Left kidney (tissue), 2 donors: ENCODE data around the gene ALX4. TPM values are rescaled to one million over a fixed set of nuclear protein-coding genes. Genes with fewer than 3 reads are reported as not detected.

Source experiments
- DNase-seq: peaks from one replicate; pipeline ENCODE4 v3.0.0-alpha.2; 2013
- polyA plus RNA-seq: library from polyadenylated mRNA; unstranded; fragments of 120-200 nt; gene quantifications from one replicate; pipeline ENCODE4 v1.2.1, GENCODE V29; 2013; ENCODE audit not compliant: insufficient read length

Gene ALX4
- polyA plus RNA-seq, 1 donor = 0.20 TPM

GRCh38 chr11:44315947-44316658 is 6.2 kb upstream of the ALX4 start:
- DNase-seq = no peak

DNA sequence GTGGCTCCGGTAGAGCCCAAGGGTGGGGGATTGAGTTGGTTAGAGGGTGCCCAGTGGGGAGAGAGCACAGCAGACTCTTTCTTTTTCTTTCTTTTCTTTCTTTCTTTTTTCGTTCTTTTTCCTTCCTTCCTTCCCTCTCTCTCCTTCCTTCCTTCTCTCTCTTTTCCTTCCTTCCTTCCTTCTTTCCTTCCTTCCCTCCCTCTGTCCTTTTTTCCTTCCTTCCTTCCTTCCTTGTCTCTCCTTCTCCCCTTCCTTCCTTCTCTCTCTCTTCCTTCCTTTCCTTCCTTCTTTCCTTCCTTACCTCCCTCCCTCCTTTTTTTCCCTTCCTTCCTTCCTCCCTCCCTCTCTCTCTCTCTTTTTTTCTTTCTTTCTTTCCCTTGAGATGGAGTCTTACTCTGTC is 4.8 kb upstream of the ALX4 start:
- DNase-seq = no peak

DNA sequence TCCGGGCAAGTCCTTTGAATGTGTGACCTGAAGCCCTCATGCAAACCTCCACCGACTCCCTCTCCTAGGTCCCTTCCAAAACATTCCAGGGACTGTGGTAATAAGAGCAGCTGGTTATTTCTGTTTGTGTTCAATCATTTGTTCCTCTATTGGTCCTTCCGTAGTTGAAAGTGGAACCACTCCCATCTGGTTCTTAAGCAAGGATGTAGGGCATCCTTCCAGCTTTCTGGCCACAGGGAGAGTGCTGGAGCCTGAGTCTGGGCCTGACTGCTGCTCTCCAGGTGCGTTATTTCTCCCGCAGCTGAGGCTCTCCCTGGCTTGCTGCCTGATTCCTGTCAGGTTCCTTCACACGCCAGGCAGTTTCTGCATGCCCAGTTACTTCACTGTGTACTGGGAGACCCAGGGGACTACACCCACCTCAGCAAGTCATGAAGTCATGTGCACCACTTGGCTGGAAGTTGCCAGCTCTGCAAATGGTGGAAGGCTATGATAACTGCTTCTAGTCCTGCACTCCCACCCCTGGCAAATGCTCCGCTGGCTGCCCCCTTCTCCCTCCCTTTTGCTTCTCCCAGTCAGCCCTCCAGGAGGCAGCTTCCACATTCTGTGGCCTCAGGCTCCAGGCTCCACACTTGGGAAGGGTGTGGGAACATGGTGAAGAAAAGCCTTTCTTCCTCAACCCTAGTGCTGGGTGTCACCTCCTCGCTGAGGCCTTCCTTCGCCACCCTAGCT is 4.0 kb upstream of the ALX4 start:
- DNase-seq = no peak

DNA sequence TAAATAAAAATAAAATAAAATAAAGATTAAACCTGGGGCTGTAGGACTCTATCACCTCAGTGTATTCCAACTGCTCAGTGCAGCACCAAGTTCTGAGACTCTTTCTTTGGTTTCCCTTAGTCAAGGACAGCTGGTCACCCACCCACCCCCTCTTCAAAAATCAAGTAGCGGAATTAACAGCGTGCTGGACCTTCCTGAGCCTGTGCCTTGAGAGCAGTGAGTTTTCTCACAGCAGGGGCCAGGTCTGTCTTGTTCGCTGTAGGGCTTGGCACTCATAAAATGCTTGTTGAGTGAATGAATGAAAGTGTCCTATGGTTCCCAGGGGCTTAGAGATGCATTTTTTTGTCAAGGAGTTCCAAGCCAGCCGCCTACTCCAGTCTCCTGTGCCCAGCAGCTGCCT is 2.9 kb upstream of the ALX4 start:
- no peak for DNase-seq

- no peak for DNase-seq
These were observed 1.7 kb upstream of the ALX4 start for GRCh38 chr11:44311339-44312261.

DNA sequence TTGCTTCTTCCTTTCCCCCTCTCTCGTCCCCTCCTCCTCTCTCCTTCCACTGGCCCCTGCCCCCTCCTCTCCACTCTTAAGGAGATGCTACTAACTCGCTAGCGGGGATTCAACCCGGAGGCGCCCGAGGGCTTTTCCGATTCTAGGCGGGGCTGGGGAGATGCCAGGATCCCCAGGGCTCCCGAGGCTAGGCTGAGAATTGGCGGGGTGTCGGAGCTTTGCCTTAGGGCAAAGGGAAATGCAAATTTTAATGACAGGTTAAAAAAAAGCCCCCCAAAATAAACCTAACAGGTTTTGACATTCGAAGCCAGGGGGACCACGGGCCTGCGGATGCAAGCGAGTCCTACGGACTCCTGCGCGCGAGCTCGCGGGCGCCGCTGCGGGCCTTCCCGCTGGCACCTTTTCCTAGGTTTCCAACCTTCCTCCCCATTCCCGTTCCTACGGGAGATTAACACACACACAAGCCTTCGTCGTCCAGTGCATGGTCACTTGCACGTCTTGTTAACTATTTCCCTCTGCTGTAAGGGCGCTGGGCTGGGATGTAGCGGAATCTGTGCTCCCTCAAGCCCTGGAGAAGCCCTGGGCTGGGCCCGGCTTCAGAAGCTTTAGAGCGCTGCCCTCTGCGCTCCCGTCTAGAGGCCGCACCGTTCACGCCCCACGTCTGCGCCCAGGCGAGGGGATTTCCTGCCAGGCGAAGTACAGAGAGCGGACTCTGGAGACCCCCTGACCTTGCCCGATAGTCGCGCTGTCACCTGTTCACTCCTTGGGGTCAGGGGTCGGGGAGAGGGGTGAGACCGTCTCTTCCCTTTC is 729 bp upstream of the ALX4 start:
- DNase-seq = no peak

DNA sequence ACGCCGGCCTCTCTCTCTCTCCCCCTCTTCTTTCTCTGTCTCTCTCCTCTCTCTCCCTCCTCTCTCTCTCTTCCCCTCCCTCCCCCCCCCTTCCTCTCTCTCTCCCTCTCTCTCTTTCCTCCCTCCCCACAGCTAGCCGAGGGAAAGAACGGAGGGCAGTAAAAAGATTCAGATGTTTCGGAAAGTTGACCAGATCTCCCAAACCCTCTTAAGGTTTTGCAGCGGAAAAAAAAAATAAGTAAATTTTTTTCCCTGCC is 195 bp upstream of the ALX4 start:
- DNase-seq = no peak

- DNase-seq = no peak
These were observed 939 bp downstream of the ALX4 start for GRCh38 chr11:44308923-44309477.

DNA sequence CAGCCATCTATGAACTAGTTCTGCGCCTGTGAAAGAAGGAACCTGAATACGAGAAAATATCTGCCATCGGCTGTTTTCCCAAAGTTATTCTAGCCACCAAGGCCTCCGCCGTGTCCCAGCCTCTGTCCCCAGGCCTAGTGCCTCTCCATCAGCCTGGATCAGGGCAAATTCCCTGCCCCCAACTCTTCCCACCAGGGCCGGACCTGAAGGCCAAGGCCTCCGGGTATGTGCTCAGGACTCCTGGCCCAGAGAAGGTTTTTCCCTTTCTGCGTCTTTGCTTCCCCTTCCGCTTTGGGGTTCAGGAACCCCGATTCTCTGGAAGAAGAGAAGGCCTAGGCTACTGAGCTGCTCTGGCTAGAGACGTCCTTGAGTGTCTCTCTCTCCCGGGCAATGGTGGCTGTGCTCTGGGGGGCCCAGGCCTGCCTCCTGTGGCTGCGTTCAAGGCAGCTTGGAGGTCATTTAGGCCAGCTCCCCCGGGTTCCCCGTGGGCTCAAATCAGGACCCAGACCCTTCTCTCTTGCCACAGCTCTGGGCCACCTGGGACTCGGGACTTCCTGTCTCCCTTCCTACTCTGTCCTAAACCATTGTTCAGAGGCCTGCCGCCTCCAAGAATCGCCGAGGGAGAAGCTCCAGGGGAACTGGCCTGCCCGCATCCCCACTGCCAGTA is 1.6 kb downstream of the ALX4 start:
- DNase-seq = no peak

- DNase-seq = no peak
These were observed 2.4 kb downstream of the ALX4 start for GRCh38 chr11:44307340-44308099.

DNA sequence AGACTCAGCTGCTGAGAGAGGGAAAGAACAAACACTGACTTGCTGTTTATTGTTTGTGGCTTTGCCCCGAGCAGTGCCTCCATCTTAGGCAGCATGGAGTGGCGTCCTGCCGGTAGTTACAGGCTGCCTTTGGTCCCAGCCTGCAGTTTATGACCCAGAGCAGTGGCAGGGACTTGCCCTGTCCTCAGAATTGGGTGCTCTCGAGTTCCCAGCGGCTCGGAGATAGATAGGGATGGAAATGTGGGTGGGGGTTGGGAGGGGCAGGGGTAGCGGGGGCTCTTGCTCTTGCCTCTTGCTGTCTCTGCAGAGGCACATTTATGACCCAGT is 3.1 kb downstream of the ALX4 start:
- DNase-seq = no peak

DNA sequence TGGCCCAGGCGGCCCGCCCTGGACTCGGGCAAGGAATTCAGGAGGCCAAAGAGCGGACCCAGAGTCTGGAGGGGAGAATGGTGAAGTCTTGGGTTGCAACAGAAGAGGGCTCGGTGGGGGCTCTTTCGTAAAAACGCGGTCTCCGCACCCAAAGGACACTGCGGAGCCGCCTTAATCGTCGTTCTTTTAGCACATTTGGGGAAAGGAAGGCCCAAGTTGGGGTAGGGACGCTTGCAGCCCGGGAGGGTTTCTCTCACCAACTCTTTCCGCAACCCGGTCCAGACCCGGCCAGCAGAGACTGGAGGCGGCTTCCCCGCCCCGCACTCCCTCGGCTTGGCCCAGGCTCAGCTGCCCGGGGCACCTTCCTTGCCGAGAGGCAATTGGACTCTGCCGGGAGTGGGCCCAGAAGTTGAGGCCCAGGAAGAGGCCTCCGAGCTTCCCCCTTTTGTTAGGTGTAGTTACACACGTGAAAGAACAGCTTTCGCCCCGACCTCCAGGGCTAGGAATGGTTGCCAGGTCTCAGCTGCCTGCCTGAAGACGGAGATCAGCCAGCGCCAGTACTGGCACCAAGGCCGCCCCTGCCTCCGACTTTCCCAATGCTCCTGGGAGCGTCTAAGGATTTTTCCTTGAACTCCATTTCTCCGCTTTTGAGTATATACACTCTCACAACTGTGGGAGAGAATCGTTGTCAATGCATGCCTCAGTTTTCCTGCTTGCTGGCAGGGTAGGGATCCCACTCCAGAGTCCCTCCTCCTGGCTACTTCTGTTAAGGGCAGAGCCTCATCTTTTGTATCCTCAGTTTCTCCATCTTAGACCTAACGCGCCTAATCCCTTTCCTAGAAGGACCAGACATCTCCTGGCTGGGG is 3.7 kb downstream of the ALX4 start:
- DNase-seq = no peak

GRCh38 chr11:44305470-44306051 is 4.4 kb downstream of the ALX4 start:
- DNase-seq = no peak

DNA sequence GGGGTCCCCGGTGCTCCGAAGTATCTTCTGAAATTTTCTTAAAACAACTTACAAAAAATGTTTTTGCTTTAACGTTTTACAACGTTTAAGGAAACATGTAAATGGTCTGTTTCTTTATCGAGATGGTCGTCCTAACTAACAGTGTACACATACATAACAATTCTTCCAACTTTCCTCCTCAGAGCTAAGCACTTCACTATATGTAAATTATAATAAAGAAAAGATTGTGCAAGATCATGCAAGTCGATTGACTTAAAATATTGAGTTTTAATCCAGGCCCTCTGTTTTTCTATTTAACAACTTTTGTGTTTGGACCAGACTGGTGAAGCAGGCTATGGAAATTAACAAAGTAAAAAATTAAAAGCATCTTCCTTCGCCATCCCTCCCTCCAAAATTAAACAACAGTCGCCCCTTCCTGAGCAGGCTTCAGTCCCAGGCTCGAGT is 4.9 kb downstream of the ALX4 start:
- no peak for DNase-seq

GRCh38 chr11:44304091-44305025 is 5.6 kb downstream of the ALX4 start:
- DNase-seq = no peak

DNA sequence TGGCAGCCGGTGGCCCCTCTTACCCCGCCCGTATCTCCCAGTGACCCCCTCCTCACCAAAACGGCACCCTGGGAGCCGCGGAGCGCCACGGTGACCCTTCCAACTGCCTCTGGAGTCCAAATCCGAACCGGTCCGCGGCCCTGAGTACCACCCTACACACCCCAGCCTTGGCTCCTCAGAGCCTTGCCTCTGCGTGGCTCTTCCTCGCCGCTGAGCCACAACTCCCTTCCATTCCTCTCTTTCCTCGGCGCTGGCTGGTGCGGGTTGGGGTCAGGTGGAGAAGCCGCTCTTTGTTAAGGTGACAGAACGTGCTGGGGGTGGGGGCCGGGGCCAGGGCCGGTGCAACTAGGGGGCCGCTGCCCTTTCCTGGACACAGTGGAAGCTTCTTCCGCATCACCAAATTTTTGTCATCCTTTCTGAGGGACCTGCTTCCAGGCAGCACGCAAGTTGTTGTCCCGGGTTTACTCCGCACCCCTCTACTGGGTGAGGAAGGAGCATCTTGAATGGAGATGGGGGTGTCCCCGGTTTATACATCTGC is 6.5 kb downstream of the ALX4 start:
- no peak for DNase-seq

- DNase-seq = no peak
These were observed 8.2 kb downstream of the ALX4 start for GRCh38 chr11:44301564-44302271.
